Stimulated activated CD4-positive, alpha-beta T cell treated with anti-CD3 and anti-CD28 coated beads, Interleukin-12 subunit alpha, Interleukin-12 subunit beta, amount 100 ng/mL, for 48 hours (primary cell): Measurements from ENCODE around the gene OCA2.

Experiments used
- DNase-seq, 3 donors: peaks; one replicate each; pipeline ENCODE4 v3.0.0-alpha.2; 2020; ENCODE audit warnings: low read depth in 2 of 3, low spot score in 1 of 3

OCA2 gene

GRCh38 chr15:28105224-28105791 lies 6.2 kb upstream of the OCA2 start:
- no peak for DNase-seq

GRCh38 chr15:28104326-28104725 lies 5.2 kb upstream of the OCA2 start:
- no peak for DNase-seq

- DNase-seq: no peak
Observed at GRCh38 chr15:28103831-28104230, 4.7 kb upstream of the OCA2 start.

GRCh38 chr15:28101983-28102441 lies 2.9 kb upstream of the OCA2 start:
- DNase-seq: no peak

GRCh38 chr15:28101201-28101600 lies 2.1 kb upstream of the OCA2 start:
- DNase-seq: no peak

GRCh38 chr15:28100516-28101195 lies 1.5 kb upstream of the OCA2 start:
- no peak for DNase-seq

GRCh38 chr15:28099555-28100140 lies 533 bp upstream of the OCA2 start:
- DNase-seq: no peak

- no peak for DNase-seq
Observed at GRCh38 chr15:28098360-28098765, 752 bp downstream of the OCA2 start.

GRCh38 chr15:28097656-28098359 lies 1.3 kb downstream of the OCA2 start:
- no peak for DNase-seq

GRCh38 chr15:28096670-28097431 lies 2.3 kb downstream of the OCA2 start:
- DNase-seq: no peak

GRCh38 chr15:28096411-28096669 lies 2.8 kb downstream of the OCA2 start:
- DNase-seq: no peak

- DNase-seq: no peak
Observed at GRCh38 chr15:28094732-28095521, 4.2 kb downstream of the OCA2 start.

- DNase-seq: no peak
Observed at GRCh38 chr15:28093752-28094535, 5.2 kb downstream of the OCA2 start.

- DNase-seq: no peak
Observed at GRCh38 chr15:28091313-28091712, 7.8 kb downstream of the OCA2 start.

- DNase-seq: peak in 2 of 3 donors; percentile 37 to 49
Observed at GRCh38 chr15:28086175-28086703, 12.9 kb downstream of the OCA2 start.

- DNase-seq: no peak
Observed at GRCh38 chr15:28085489-28086174, 13.5 kb downstream of the OCA2 start.

GRCh38 chr15:28084547-28084946 lies 14.6 kb downstream of the OCA2 start:
- no peak for DNase-seq

- DNase-seq: no peak
Observed at GRCh38 chr15:28082891-28083684, 16.0 kb downstream of the OCA2 start.
